NOMO-1 treated with dmso at 0.1 percent for 144 hours (cell line): ENCODE results near the gene MSI2.

ENCODE experiments used
- DNase-seq: peaks from one replicate; lab custom pipeline; 2025; ENCODE audit not compliant: unreplicated experiment; lab: John Stamatoyannopoulos, UW

The MSI2 gene

GRCh38 chr17:57665696-57666095 lies 409.4 kb downstream of the MSI2 start:
- DNase-seq = no peak

DNA sequence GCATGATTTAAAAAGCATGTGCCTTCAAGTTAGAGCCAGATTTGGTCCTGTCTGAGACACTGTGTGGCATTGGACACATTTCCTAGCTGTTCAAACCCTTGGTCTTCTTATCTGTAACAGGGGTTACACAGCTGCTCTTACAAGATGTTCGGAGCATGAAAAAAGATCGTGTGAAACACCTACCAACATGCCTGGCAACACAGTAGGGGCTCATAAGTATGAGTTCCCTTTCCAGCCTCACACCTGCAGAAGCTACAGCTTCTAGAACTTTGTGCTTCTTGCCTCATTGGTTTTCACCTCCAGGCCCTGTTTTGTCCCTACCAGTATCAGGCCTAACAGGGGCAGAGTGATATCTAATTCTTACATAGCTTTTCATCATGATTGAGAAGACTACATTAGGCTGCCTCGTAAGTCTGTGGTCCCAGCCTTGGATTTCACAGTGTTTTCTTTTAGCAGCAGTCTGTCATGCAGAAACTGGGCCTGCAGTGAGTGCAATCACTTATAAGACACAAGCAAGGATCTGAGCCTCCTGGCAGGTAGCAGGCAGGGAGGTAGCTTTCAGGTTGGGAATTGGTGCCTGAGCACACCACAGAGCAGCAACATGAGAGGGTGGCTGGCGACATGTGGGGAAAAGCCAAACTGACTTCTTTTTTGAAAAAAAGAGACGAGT lies 410.0 kb downstream of the MSI2 start:
- no peak for DNase-seq

DNA sequence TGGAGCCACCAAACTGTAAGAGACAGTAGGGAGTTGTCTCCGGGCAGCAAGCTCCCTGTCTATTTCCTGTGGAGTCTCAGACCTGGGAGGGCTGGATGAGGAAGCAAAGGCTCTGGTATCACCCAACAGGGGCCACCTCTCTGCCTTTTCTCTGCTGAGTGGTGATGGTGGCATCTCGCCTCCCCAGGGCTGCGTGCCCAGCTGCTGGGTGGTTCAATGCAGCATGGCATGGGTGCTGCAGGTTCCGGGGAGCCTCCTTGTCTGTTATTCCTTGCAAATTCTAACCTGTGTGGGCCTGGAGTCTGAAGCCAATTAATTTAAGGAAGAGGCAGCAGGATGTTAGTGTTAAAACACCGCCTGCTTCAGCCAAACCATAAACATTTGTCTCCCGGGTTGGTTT lies 410.6 kb downstream of the MSI2 start:
- DNase-seq = no peak

- DNase-seq = no peak
These were observed 411.2 kb downstream of the MSI2 start for GRCh38 chr17:57667461-57667923.

DNA sequence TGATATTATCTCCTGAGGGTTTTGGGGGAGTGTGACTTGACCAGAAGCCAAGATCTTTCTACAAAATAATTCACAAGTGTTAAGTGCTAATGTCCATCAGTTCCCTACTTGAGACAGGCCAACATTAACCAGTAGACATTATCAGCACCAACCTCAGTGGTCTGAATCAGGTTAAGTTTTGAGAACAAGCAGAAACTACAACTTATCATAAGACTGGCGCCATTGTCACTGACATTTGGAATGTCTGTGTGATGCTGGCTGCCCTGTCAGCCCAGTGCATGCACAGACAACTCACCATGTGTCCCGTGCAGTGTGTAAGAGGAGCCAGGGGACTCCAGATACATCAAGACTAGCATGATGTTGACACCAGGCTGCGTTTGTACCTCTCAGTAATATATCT lies 412.0 kb downstream of the MSI2 start:
- no peak for DNase-seq

DNA sequence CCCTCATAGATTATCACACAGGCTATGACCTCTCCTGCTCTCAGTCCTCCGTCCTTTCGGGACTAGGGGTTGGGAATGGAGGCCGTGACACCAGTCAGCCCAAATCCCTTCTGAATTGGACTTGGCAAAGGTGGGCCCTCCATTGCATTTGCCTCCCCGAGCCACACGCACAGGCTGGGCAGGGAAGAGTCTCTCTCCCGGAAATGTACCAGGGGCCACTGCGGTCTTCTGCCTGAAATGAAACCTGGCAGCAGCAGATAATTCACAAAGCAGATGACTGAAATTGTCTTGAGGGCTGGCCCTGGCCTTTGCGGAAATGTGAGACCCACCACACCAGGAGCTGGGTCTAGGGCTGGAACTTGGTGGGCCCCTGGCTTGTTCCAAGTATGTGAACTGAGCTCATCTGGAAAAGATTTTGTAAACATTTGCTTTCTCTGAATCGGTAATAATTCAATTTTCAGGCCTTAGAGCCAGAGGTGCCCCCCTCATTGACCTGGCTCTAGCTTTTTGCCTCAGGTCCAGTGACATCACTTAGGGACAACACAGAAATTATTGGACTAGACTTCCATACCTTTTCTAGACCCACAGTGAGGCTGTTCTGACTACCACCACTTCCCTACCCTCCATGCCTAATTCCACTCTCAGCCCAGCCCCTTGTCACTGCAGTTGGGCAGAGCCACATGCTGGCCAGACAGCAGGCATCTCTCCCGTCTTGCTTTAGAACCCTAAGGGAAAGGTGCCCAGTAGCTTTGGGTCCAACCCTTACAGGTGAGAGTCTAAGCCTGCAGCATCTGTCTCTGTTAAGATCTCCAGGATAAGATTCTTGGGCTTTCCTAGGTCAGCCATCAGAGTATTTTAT lies 413.6 kb downstream of the MSI2 start:
- no peak for DNase-seq

- no peak for DNase-seq
These were observed 414.6 kb downstream of the MSI2 start for GRCh38 chr17:57670769-57671569.

DNA sequence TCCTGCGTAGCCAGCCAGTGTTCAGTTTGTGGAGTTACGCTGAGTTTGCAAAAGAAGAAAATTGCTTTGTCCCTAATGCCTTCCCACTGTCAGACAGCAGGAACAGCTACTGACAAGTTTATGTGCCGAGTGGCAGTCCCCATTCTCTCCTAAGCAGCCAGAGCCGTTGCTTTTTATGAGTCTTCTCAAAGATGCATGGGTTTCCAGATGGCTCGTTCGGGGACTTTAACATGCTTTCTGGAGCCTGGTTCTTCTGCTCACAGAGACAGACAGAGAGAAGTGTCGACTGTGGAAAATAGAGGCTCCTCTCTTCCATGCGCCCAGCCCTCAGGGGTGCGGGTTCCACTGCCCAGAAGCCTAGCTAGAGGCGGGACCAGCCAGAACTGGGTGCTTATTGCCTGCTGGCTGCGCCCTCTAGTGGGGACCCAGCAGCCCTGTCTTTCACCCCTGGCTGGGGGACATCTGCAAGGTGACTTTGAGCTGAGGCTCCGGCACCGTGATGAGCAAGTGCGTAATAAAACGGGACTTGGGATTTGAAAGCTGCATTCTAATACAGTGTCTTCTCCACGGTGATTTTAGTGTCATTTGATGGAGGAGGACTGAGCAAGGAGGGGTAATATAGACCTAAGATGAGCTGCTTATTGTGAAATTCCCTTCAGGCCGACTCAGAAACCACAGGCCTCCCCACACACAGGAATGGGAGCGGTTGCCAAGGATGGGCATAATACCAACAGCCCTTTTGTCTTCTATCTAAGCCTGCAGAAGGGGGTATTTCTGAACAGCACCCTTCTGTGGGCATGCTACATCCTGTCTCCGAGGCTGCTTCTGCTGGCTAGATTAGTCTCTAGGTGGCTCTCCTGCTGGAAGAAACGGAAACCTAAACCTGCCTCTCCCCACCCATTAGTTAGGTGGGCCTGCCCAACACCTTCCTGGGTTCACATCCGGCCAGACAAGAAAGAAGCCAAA lies 415.6 kb downstream of the MSI2 start:
- DNase-seq = peak; percentile 70

- no peak for DNase-seq
These were observed 416.6 kb downstream of the MSI2 start for GRCh38 chr17:57672971-57673370.

DNA sequence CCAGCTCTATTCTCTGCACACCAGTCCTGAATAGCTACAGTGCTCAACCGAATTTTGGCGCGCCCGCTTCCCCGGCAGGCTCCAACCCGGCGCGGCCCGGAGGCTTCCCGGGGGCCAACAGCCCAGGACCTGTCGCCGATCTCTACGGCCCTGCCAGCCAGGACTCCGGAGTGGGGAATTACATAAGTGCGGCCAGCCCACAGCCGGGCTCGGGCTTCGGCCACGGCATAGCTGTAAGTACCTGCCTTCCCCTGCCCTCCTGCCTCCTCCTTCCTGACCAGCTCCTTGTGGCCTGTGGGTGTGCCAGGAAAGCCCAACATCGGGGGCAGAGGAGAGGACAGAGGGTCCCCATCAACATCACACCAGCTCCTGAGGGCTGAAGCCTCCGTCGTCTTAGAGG lies 418.6 kb downstream of the MSI2 start:
- no peak for DNase-seq

GRCh38 chr17:57675427-57676387 lies 419.4 kb downstream of the MSI2 start:
- no peak for DNase-seq

DNA sequence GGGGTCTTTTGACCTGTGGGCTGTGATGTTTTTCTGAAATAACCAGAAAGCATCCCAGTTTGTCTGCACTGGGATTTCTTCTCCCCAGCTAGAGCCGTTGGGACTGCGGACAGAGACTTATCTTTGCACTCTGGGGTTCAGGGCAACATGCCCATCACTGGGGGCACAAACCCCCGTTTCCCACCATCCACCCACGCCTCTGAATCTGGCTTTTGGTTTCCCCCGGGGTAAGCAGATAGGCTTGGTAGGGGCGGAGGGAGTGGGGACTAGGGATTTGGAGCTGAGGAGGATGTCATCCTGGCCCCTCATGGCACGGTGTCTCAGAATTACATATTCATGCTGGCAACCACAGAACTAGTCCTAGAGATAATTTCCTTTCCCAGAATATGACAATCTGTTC lies 420.2 kb downstream of the MSI2 start:
- DNase-seq = no peak

- DNase-seq = no peak
These were observed 421.0 kb downstream of the MSI2 start for GRCh38 chr17:57677301-57677700.

- no peak for DNase-seq
These were observed 421.5 kb downstream of the MSI2 start for GRCh38 chr17:57677858-57678257.

GRCh38 chr17:57678393-57678792 lies 422.1 kb downstream of the MSI2 start:
- DNase-seq = no peak

- DNase-seq = no peak
These were observed 423.0 kb downstream of the MSI2 start for GRCh38 chr17:57679356-57679755.

- DNase-seq = no peak
These were observed 423.8 kb downstream of the MSI2 start for GRCh38 chr17:57679906-57680695.

DNA sequence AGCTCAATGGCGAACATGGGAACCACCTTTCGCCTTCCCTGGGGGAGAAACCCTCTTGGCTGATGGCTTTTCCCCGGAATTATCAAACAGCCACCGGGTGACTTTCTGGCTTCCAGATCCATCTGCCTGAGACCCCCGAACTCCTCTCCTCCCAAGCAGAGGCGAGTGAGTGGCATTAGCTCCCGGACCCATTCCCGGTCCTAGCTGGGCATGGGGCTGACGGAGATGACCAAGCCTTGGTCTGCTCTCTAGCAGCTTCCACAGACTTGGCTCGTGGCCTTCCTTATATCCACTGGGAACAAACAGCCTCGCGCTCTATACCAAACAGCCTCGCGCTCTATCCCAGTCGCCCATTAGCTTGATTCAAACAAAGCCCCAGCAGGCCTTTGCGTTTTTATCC lies 426.4 kb downstream of the MSI2 start:
- DNase-seq = no peak
